ENCODE measurements around the gene HEATR5A. TPM values are rescaled to one million over a fixed set of nuclear protein-coding genes. Genes with fewer than 3 reads are reported as not detected.

The HEATR5A gene
- total and polyA plus RNA-seq, 10 of the 15 experiments (the other 5 are each of a cell fraction or from before 2014, with no cell fraction given), result 5.1 to 37.1 (median 13.8) TPM

GRCh38 chr14:31391977-31392503 is 28.3 kb downstream of the HEATR5A start (continued):
- no peak for TF ChIP-seq CEBPZ (IDR thresholded peaks at IDR 0.05; ENCODE audit: low read depth, low read length)
- no peak for TF ChIP-seq POLR2A (IDR thresholded peaks at IDR 0.05; ENCODE audit: low read depth, low read length)
- no peak for TF ChIP-seq ZNF592 (IDR thresholded peaks at IDR 0.05)
- no peak for TF ChIP-seq ZBTB40 (IDR thresholded peaks at IDR 0.05; ENCODE audit: borderline replicate concordance)
- TF ChIP-seq ZNF24 (IDR thresholded peaks at IDR 0.05), result no peak
- no peak for TF ChIP-seq BCLAF1 (IDR thresholded peaks at IDR 0.05)
